ENCODE measurements around the gene WDCP. TPM values are rescaled to one million over a fixed set of nuclear protein-coding genes. Genes with fewer than 3 reads are reported as not detected.

The WDCP gene
- total RNA-seq, 1 donor from 2014 or later, result 12.0 TPM

DNA sequence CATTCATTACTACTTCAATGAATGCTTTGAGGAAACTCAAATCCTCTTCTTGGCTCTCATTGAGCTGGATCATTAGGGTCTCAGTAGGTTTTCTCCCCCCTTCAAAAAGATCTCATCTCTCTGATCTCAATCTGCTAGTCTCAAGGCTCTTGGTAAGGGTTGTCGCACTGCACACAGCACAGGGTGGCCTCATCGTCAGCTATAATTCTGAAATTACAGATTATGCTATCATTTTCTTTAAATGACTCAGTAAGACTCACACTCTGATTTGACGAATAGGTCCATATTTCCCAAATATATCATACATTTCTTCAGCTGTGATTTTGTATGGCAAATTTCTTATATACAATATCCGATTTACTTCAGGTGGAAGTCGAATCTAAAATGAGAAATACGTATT, 26.6 kb upstream of the WDCP start:
- H3K36me3 ChIP-seq (ENCODE audit: control insufficient read depth in 3 of 3, insufficient read depth in 3 of 3, low read length in 3 of 3), result peaks cover 18 to 27% (median 18%) of the 10 kb centered on the region in 3 donors
- no peaks in the 10 kb centered on the region for H3K9me3 ChIP-seq (ENCODE audit: control insufficient read depth in 3 of 3, low read length in 3 of 3)
- H3K27me3 ChIP-seq (ENCODE audit: control insufficient read depth in 3 of 3, insufficient read depth in 3 of 3, low read length in 3 of 3), result no peaks in the 10 kb centered on the region
- no peak overlapping the region for H3K4me3 ChIP-seq (ENCODE audit: low read length in 3 of 3)
- no peak overlapping the region for H3K27ac ChIP-seq (ENCODE audit: low read depth, low read length)
- H3K9ac ChIP-seq (ENCODE audit: low read depth in 1 of 3, low read length in 3 of 3), result peak overlapping the region in 1 of 3 donors; percentile 40
- H3K4me1 ChIP-seq (ENCODE audit: control insufficient read depth in 3 of 3, insufficient read depth in 3 of 3, low read length in 3 of 3), result peaks cover 8 to 15% (median 12%) of the 10 kb centered on the region in 3 donors

DNA sequence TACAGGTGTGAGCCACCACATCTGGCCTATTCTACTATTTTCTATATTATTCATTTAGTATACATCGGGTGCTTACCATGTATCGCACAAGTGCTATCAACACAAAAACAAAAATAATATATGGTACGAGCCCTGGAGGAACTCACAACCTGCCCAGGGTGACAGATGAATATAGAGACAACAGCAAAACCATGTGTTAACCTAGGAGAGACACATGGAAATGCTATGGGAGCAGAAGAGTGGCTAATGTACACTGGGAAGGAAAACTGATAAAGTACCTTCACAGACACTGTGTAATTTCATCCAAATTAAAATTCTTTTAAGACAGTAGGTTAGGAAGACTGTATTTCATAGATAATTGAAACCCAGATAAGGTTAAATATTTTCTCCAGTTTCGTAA, 25.1 kb upstream of the WDCP start:
- Histone ChIP-seq H3K9ac (ENCODE audit: low read depth in 1 of 3, low read length in 3 of 3) (no peak overlapping the region), H3K27me3 (ENCODE audit: control insufficient read depth in 3 of 3, insufficient read depth in 3 of 3, low read length in 3 of 3) (no peaks in the 10 kb centered on the region), H3K4me3 (ENCODE audit: low read length in 3 of 3) (no peak overlapping the region), H3K9me3 (ENCODE audit: control insufficient read depth in 3 of 3, low read length in 3 of 3) (no peaks in the 10 kb centered on the region), H3K36me3 (ENCODE audit: control insufficient read depth in 3 of 3, insufficient read depth in 3 of 3, low read length in 3 of 3) (peaks cover 18 to 42% (median 29%) of the 10 kb centered on the region in 3 donors), H3K27ac (ENCODE audit: low read depth, low read length) (no peak overlapping the region), H3K4me1 (ENCODE audit: control insufficient read depth in 3 of 3, insufficient read depth in 3 of 3, low read length in 3 of 3) (peaks cover 3 to 9% (median 6%) of the 10 kb centered on the region in 3 donors)

DNA sequence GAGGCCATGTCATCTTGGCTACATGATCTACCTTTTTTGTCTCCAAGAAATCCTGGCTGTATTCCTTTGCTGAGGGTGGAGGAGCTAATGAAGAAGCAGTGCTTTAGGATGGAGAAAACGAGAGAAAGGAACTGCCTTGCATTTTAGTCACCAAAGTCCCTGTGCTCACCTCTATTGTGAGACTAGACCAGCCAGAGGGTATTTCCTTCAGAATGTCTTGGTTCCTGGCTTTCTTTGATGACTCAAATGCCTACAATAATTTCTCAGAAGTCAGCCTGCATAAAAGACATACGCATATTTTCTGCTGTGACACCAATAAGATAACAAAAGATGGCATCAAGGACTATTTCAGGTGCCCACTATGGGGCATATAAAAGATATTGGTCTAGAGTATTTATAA, 18.1 kb upstream of the WDCP start:
- Histone ChIP-seq H3K36me3 (ENCODE audit: control insufficient read depth in 3 of 3, insufficient read depth in 3 of 3, low read length in 3 of 3) (peaks cover 8 to 37% (median 27%) of the 10 kb centered on the region in 3 donors), H3K4me3 (ENCODE audit: low read length in 3 of 3) (no peak overlapping the region), H3K27me3 (ENCODE audit: control insufficient read depth in 3 of 3, insufficient read depth in 3 of 3, low read length in 3 of 3) (no peaks in the 10 kb centered on the region), H3K27ac (ENCODE audit: low read depth, low read length) (no peak overlapping the region), H3K4me1 (ENCODE audit: control insufficient read depth in 3 of 3, insufficient read depth in 3 of 3, low read length in 3 of 3) (no peaks in the 10 kb centered on the region), H3K9me3 (ENCODE audit: control insufficient read depth in 3 of 3, low read length in 3 of 3) (no peaks in the 10 kb centered on the region), H3K9ac (ENCODE audit: low read depth in 1 of 3, low read length in 3 of 3) (no peak overlapping the region)

DNA sequence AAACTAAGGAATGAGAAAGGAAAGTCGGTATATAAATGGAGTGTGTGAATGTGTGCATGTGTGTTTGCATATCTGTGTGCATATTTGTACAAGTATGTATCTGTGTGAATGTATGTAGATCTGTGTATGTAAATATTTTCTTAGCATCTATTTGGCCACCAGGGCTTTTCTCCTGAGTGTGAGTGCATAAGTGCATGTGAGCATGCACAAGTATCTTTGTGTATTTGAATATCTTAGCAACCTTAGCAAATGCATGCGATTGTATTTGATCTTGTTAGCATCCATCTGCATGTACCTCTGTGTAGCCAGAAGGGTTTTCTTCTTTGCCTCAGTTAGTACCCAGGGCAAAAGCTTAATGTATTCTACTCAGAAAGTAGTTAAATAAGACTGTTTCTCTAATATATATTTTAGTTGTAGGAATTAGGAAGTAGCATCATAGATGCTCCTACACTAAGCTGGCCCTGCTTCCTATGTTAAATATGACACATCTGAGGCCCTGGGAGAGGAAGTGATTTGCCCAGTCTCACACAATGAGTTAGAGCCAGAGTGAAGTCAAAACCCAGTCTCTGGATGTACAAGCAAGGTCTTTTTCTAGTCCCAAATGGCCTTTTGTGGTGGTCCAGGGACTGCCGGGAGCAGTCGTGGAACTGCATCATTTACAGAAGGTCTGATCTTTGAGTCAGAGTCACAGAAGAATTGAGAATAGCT, 11.5 kb upstream of the WDCP start:
- H3K4me1 ChIP-seq (ENCODE audit: control insufficient read depth in 3 of 3, insufficient read depth in 3 of 3, low read length in 3 of 3), result no peaks in the 10 kb centered on the region
- H3K9ac ChIP-seq (ENCODE audit: low read depth in 1 of 3, low read length in 3 of 3), result no peak overlapping the region
- H3K9me3 ChIP-seq (ENCODE audit: control insufficient read depth in 3 of 3, low read length in 3 of 3), result no peaks in the 10 kb centered on the region
- no peak overlapping the region for H3K4me3 ChIP-seq (ENCODE audit: low read length in 3 of 3)
- H3K27me3 ChIP-seq (ENCODE audit: control insufficient read depth in 3 of 3, insufficient read depth in 3 of 3, low read length in 3 of 3), result no peaks in the 10 kb centered on the region
- H3K27ac ChIP-seq (ENCODE audit: low read depth, low read length), result no peak overlapping the region
- no peaks in the 10 kb centered on the region for H3K36me3 ChIP-seq (ENCODE audit: control insufficient read depth in 3 of 3, insufficient read depth in 3 of 3, low read length in 3 of 3)

DNA sequence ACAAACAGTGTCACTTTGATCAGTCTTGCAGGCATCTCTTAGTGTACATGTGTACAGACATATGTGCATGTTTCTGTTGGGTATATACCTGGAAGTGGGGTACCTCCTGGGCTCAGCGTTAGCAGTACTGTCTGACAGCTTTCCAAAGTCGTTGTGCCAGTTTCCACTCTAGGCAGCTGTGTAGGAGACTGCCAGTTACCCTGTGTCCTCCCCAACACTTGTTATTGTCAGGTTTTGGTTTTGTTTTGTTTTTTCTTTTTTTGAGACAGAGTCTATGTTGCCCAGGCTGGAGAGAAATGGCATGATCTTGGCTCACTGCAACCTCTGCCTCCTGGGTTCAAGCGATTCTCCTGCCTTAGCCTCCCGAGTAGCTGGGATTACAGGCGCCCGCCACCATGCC, 8.6 kb upstream of the WDCP start:
- Histone ChIP-seq H3K9me3 (ENCODE audit: control insufficient read depth in 3 of 3, low read length in 3 of 3) (no peaks in the 10 kb centered on the region), H3K36me3 (ENCODE audit: control insufficient read depth in 3 of 3, insufficient read depth in 3 of 3, low read length in 3 of 3) (no peaks in the 10 kb centered on the region), H3K4me1 (ENCODE audit: control insufficient read depth in 3 of 3, insufficient read depth in 3 of 3, low read length in 3 of 3) (no peaks in the 10 kb centered on the region), H3K9ac (ENCODE audit: low read depth in 1 of 3, low read length in 3 of 3) (no peak overlapping the region), H3K4me3 (ENCODE audit: low read length in 3 of 3) (no peak overlapping the region), H3K27ac (ENCODE audit: low read depth, low read length) (no peak overlapping the region), H3K27me3 (ENCODE audit: control insufficient read depth in 3 of 3, insufficient read depth in 3 of 3, low read length in 3 of 3) (no peaks in the 10 kb centered on the region)

DNA sequence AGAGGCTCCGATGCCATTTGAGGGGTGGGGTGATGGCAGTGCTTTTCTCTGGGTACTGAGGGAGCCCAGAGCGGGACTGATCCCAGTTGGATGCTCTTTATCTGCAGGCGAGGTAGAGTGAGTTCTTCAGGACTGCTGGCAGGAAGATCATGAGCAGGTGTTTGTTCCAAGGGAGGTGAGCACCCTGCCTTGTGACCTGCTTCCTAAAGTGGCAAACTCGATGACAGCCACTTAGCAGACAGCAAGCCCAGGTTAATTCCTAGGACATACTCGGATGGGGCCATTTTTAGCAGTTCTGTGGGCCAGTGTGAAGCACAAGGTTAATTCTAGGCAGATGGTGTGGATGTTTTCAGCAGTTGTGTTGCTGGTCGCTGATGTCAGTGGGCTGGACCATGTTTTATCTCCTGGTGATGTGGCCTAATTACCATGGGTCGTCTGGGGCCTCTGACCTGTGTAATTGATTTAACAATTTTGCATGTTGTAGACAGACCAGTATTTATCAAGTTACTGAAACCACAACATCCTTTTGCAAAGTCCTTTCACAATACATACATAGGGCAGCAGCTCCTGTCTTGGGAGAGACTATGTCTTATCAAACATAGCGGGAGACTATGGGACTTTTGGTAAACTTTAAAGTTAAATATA, 7.3 kb upstream of the WDCP start:
- Histone ChIP-seq H3K27ac (ENCODE audit: low read depth, low read length) (no peak overlapping the region), H3K9me3 (ENCODE audit: control insufficient read depth in 3 of 3, low read length in 3 of 3) (no peaks in the 10 kb centered on the region), H3K27me3 (ENCODE audit: control insufficient read depth in 3 of 3, insufficient read depth in 3 of 3, low read length in 3 of 3) (peaks cover 0 to 4% (median 0%) of the 10 kb centered on the region in 3 donors), H3K4me1 (ENCODE audit: control insufficient read depth in 3 of 3, insufficient read depth in 3 of 3, low read length in 3 of 3) (peaks cover 3 to 6% (median 5%) of the 10 kb centered on the region in 3 donors), H3K4me3 (ENCODE audit: low read length in 3 of 3) (no peak overlapping the region), H3K36me3 (ENCODE audit: control insufficient read depth in 3 of 3, insufficient read depth in 3 of 3, low read length in 3 of 3) (no peaks in the 10 kb centered on the region), H3K9ac (ENCODE audit: low read depth in 1 of 3, low read length in 3 of 3) (no peak overlapping the region)

DNA sequence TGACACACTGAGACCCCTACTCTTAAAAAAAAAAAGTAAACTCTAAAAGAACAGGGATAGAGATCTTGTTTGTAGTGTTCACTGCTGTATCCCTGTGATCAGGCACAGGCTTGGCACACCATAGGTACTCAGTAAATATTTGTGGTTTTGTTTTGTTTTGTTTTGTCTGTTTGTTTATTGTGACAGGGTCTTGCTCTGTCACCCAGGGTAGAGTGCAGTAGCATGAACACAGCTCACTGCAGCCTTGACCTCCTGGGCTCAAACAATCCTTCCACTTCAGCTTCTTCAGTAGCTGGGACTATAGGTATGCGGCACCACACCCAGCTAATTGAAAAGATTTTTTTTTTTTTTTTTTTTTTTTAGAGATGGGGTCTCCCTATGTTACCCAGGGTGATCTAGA, 5.8 kb upstream of the WDCP start:
- H3K4me1 ChIP-seq (ENCODE audit: control insufficient read depth in 3 of 3, insufficient read depth in 3 of 3, low read length in 3 of 3), result peaks cover 5 to 12% (median 10%) of the 10 kb centered on the region in 3 donors
- H3K36me3 ChIP-seq (ENCODE audit: control insufficient read depth in 3 of 3, insufficient read depth in 3 of 3, low read length in 3 of 3), result no peaks in the 10 kb centered on the region
- H3K27ac ChIP-seq (ENCODE audit: low read depth, low read length), result no peak overlapping the region
- peaks cover 0 to 11% (median 5%) of the 10 kb centered on the region in 3 donors for H3K27me3 ChIP-seq (ENCODE audit: control insufficient read depth in 3 of 3, insufficient read depth in 3 of 3, low read length in 3 of 3)
- H3K9me3 ChIP-seq (ENCODE audit: control insufficient read depth in 3 of 3, low read length in 3 of 3), result no peaks in the 10 kb centered on the region
- no peak overlapping the region for H3K9ac ChIP-seq (ENCODE audit: low read depth in 1 of 3, low read length in 3 of 3)
- H3K4me3 ChIP-seq (ENCODE audit: low read length in 3 of 3), result no peak overlapping the region

DNA sequence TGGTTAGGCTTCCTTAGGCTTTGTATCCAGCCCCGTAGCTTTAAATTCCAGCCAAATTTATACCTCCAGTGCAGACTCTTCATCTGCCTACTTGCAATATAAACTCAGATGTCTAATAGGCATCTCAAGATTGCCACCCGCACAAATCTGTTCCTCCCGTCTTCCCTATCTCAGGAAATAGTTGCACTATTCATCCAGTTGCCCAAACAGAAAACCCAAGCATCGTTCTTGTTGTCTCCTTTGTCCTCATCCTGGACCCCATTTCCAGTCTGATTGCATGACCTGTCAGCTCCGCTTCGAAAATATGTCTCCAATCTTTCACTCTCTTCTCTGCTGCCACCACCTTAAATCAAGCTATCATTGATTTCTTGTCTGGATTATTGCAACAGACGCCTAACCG, 4.6 kb upstream of the WDCP start:
- H3K27me3 ChIP-seq (ENCODE audit: control insufficient read depth in 3 of 3, insufficient read depth in 3 of 3, low read length in 3 of 3), result peaks cover 0 to 11% (median 5%) of the 10 kb centered on the region in 3 donors
- no peak overlapping the region for H3K9ac ChIP-seq (ENCODE audit: low read depth in 1 of 3, low read length in 3 of 3)
- H3K4me1 ChIP-seq (ENCODE audit: control insufficient read depth in 3 of 3, insufficient read depth in 3 of 3, low read length in 3 of 3), result peaks cover 5 to 18% (median 14%) of the 10 kb centered on the region in 3 donors
- no peaks in the 10 kb centered on the region for H3K36me3 ChIP-seq (ENCODE audit: control insufficient read depth in 3 of 3, insufficient read depth in 3 of 3, low read length in 3 of 3)
- no peak overlapping the region for H3K4me3 ChIP-seq (ENCODE audit: low read length in 3 of 3)
- H3K27ac ChIP-seq (ENCODE audit: low read depth, low read length), result no peak overlapping the region
- H3K9me3 ChIP-seq (ENCODE audit: control insufficient read depth in 3 of 3, low read length in 3 of 3), result no peaks in the 10 kb centered on the region

DNA sequence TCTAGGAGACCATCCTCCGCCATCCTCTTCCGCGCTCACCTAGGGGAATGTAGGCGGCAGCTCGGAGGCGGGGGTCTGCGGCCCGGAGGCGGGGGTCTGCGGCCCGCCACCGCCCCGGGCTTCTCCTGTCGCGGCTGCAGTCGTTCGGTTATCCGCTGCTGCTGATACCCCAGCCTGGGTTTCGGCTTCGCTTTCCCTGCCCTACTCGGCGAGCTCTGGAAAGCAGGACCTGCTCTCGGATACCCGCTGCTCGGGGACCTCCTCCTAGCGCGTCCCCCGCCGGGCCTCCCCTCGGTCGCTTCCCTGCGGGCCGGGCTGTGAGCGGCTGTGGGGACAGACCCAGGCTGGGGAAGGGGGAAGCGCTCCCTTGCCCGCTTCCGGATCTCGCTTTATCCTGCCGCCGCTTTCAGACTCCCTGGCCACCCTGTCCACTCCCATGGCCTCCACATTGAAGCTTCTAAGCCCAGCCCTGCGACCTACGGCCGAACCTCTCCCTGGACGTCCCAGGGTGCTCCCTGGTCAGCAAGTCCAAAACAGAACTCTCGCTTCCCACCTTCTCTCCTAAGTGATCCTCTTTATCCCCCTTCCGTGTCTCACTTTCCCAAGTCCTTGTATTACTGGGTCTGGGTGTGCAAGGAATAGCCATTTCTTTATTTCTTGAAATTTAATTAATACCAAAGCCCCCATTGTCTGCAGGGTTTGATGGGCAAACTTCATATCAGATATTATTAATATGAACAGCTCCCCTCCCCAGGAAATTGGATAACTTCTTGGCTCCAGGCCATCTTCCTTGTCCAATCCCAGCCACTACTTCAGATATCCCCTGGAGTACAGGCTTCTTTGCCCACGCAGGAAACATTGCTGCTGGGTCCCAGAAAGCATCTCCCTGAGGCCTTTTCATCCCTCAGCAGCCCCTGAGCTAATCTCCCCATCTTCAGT, 3.1 kb upstream of the WDCP start:
- Histone ChIP-seq H3K36me3 (ENCODE audit: control insufficient read depth in 3 of 3, insufficient read depth in 3 of 3, low read length in 3 of 3) (no peaks in the 10 kb centered on the region), H3K9me3 (ENCODE audit: control insufficient read depth in 3 of 3, low read length in 3 of 3) (no peaks in the 10 kb centered on the region), H3K4me1 (ENCODE audit: control insufficient read depth in 3 of 3, insufficient read depth in 3 of 3, low read length in 3 of 3) (peaks cover 9 to 22% (median 21%) of the 10 kb centered on the region in 3 donors), H3K27me3 (ENCODE audit: control insufficient read depth in 3 of 3, insufficient read depth in 3 of 3, low read length in 3 of 3) (peaks cover 0 to 11% (median 5%) of the 10 kb centered on the region in 3 donors), H3K4me3 (ENCODE audit: low read length in 3 of 3) (peak overlapping the region; percentile 67 to 75 (median 71)), H3K9ac (ENCODE audit: low read depth in 1 of 3, low read length in 3 of 3) (peak overlapping the region in 2 of 3 donors; percentile 64 to 75), H3K27ac (ENCODE audit: low read depth, low read length) (no peak overlapping the region)

Data from skeletal muscle tissue (tissue), 4 donors.